ENCODE results near the gene TBL1X.

Gene TBL1X

DNA sequence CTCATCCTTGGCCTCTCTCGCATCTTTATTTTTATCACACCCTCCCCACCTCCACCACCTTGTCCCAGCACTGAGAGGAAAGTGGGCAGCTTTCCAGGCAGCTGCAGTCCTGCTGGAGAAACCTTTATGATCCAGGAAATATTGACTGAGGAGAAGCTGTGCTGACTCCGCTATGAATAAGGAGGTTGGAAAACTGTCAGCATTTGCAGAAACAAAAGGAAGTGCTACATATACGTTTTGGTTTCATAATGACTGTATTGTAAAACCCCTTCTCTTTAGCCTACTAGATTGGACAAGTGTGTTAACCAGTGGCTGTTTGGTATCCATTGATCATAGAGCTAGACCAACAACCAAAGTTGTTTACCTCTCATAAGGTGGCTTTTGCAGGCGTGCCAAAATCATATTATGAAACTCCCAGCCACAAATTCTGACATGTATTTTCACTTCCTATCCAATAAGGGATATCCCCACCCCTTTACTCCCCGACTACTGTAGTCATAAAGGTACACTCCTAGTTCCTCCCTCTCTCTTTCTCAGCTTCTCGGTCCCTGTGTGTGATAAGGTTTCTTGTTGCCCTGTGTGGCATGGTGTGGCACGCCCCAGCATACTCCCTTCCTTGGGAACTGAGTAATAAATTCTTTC lies 212.4 kb downstream of the TBL1X start:
- no peak for DNase-seq

- DNase-seq: no peak
Observed at GRCh38 chrX:9678215-9678965, 213.5 kb downstream of the TBL1X start.

DNA sequence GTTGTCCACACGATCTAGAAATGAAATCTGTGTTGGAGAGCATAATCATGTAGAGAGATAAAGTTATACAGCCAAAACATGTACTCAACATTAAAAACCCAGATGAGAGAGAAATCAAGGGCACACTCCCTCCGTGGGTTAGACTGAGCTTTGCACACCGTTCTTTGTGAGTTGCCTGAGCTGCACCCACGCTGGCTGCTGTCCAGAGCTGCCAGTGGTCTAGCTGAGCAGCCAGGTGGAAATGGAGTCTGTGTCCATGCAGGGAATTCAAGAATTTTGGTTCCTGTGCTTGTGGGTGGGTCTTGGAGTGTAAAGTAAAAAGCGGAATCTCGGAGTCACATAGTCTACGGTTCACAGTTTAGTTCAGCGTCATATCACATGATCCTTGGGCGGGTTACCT lies 216.2 kb downstream of the TBL1X start:
- no peak for DNase-seq

- no peak for DNase-seq
Observed at GRCh38 chrX:9681422-9681821, 216.6 kb downstream of the TBL1X start.

DNA sequence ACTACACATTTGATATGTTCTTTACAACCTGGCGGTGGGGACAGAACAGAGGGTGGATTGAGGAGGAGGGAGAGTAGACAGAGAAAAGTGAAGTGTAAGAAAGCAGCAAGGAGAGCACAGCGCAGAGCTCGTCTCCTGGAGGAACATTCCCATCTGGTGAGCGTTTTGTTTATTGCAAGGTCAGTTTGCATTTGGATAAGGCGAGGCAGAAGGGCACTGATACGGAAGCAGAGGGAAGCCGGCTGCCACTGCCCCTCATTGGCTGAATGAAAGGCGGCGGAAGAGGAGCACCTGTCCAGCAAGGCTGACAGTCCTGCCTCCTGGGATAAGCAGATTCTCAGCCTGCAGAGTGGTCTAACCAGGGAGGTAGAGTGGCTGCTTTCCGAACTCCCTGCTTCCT lies 217.6 kb downstream of the TBL1X start:
- no peak for DNase-seq

DNA sequence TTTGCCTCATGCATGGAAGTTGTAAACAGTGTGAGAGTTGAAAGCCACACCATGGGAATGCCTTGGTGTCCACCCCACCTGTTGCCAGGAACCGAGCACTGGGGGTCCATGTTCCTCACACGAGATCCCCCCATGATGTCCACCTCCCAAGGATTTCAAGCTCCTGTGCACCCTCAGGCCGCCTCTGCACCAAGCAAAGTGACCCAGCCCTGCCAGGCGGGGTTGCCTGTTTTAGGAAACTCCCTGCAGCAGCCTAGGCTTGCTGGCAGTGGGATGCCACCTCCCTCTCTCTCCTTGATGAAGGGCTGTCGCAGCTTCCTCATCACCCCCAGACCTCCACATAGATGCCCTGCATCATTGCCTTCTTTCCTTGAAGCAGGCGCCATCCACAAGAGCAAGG lies 218.0 kb downstream of the TBL1X start:
- DNase-seq: no peak

DNA sequence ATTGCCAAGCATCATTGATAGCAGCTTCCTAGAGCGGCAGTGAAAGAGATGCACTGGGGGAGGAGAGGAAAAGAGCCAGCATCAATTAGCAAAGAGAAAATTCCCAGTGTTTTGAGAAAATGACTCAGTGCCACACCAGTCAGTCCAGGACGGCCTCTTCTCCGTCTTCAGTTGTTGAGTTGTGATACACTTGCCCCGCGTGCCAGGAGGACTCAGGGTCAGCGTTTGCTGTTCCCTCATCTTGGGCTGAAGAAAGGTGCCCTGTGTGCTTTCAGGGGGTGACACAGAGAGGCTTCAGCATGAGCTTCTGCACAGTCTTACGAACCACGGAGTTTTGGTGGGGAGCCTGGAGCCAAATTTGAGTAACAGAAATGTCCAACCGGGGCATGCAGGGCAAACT lies 218.5 kb downstream of the TBL1X start:
- DNase-seq: no peak

- DNase-seq: no peak
Observed at GRCh38 chrX:9687899-9688298, 223.0 kb downstream of the TBL1X start.

- no peak for DNase-seq
Observed at GRCh38 chrX:9688833-9689232, 224.0 kb downstream of the TBL1X start.

- no peak for DNase-seq
Observed at GRCh38 chrX:9690046-9690445, 225.2 kb downstream of the TBL1X start.

DNA sequence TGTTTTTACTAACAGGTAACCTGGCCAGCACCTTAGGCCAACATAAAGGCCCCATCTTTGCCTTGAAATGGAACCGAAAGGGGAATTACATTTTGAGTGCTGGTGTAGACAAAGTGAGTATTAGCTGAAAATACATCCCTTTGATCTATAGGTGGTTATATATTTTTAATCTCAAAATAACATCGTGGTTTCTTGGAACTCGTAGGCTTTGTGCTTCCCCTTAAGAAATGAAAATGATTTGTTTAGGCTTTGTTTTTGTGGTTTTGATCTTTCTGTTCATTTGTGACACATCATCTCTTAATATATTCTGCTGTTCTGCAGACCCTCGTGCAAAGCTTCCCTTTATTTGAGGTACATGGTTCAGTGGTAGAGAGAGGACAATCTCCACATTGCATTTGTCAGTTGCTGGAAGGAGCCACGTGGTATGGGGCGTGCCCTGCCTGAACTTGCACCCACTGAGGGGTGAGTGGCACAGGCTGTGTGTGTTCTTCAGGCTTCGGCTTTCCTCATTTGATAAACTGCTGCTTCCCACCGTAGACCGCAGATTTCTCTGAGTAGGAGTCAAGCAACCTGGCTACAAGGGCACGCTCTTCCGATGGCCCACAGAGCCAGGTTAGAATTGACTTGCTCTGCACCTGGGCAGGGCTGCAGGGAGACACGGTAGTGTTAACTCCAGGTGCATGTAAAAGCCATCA lies 228.6 kb downstream of the TBL1X start:
- DNase-seq: no peak

DNA sequence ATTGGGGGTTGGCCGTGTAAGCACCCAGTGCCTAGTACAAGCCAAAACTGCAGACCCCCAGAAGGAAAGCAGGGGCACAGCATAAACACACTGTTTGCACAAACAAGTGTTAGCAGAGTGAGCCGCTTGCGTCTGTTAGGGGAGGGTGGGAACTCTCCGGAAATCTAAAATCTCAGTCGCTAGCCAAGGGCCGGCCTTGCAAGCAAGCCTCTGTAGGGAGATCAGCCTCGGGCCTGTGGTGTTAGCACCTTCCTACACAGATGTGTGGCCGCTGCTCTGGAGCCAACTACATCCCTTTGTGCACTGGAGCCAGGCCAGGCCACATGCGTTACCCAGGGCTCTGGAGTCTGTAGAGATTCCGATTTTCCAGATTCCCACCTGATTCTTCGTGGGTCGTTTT lies 233.7 kb downstream of the TBL1X start:
- no peak for DNase-seq

DNA sequence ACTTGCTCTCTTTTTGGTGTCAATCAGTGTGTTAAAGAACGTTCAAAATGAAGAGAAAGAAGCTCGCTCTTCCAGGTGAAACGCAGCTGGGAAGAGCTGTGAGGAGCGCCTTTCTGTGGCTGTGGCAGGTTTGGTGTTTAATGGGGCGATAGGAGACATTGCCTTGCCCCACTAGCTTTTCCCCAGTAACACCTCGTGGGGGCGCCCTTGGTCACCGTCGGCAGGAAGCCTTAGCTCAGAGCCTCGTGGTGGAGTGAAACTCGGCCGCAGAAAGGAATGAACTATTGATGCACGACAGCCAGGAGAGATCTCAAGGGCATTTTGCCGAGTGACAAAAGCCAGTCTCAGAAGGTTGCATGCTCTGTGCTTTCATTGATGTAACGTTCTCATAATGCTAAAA lies 235.7 kb downstream of the TBL1X start:
- no peak for DNase-seq

DNA sequence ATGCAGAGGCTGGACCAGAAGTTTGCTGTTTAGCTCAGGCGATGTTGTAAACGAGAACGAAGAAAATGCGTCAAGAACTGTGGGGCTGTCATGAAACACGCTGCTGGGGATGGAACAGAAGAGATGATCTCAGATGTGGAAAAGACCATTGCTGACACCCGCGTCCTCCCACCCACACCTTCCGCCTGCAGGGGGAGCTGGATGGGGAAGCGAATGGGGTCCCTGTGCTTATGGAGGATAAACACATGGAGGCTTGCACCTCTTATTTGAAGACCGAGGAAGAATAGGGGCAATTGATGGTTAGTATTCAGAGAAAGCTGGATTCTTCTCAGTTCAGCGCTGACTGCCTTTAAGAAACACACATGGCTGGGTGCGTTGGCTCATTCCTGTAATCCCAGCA lies 236.9 kb downstream of the TBL1X start:
- DNase-seq: no peak

- no peak for DNase-seq
Observed at GRCh38 chrX:9703406-9703805, 238.5 kb downstream of the TBL1X start.

DNA sequence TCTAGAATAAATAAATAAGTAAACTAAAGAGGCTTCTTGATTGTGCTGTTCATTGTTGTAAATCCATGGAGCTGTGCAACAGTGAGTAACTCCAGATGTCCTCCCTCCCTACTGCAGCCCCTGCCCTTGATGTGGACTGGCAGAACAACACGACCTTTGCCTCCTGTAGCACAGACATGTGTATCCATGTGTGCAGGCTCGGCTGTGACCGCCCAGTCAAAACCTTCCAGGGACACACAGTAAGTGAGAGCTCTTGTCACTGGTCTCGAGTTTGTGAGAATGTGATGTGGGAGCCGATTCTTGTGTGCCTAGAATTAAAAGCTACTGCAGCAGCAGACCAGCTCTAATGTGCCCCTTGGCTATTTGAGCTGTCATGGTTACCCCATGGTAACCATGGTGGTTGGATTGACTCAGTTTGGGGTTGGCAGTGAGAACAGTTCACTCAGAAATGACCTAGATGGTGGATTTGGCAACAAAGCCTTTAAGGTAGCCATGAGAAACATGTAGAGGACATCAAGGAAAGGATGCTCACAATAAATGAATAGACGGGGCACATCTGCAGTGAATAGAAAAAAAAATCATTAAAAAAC lies 240.1 kb downstream of the TBL1X start:
- no peak for DNase-seq

GRCh38 chrX:9706421-9706820 lies 241.6 kb downstream of the TBL1X start:
- DNase-seq: no peak

GRCh38 chrX:9707306-9708033 lies 242.6 kb downstream of the TBL1X start:
- no peak for DNase-seq

- no peak for DNase-seq
Observed at GRCh38 chrX:9708086-9708485, 243.2 kb downstream of the TBL1X start.

GRCh38 chrX:9708923-9709553 lies 244.2 kb downstream of the TBL1X start:
- DNase-seq: peak; percentile 6

- DNase-seq: no peak
Observed at GRCh38 chrX:9710332-9710731, 245.5 kb downstream of the TBL1X start.

- DNase-seq: no peak
Observed at GRCh38 chrX:9717376-9717775, 252.5 kb downstream of the TBL1X start.

DNA sequence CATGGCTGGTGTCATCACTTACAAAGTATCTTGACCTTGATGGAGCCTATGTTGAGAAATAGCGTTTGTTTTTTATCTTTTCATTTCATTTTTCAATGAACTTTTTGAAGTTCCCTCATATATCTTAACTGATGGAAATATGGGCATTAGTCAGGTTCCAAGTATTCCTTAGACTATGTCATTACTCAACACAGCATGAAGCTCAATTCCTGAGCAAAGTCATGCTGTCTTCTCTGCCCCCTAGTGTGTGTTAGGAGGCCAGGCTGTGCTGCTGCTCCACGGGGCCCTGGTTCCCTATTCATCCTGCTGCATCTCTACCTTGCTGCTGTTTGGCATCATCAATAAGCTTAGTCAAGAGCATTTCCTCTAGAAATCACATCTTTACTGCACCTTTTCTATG lies 259.9 kb downstream of the TBL1X start:
- no peak for DNase-seq

Data from KG1 (cell line).